OCI-LY7 (cell line): ENCODE results near the gene ACER1.

Source experiments
- EZH2phosphoT487 ChIP-seq: fragments of 200-600 bp; sonication (generic); IDR thresholded peaks from 2 replicates; pipeline ENCODE4 v1.6.1; 2018; ENCODE audit warnings: low read depth, borderline replicate concordance, mild to moderate bottlenecking, mixed run types, antibody characterized with exemption, low read length, moderate library complexity, mixed read lengths
- TF ChIP-seq, protein P1 (sequence below): fragments of 200-600 bp; sonication (generic); conservative IDR thresholded peaks from 2 replicates; pipeline ENCODE4 v1.5.1; 2014; ENCODE audit warnings: mild to moderate bottlenecking, antibody characterized with exemption, low read length, moderate library complexity, mixed read lengths

DNA sequence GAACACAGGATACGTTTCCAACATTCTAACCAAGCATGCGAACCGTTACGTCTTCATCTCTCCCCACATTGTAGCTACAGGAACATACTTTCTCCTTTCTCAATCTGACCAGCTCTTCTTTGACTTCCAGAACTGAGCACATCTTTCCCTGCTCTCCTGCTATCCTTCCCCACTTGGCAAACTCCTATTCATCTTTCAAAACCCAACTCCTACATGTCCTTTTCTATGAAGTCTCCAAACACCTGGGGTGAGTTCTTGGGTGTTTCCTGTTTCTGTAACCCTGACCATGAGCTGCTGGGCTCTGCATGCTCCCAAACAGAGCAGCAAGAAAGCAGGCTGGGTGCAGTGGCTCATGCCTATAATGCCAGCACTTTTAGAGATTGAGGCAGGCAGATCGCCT lies 6.6 kb downstream of the ACER1 start:
- TF ChIP-seq, protein P1, sequence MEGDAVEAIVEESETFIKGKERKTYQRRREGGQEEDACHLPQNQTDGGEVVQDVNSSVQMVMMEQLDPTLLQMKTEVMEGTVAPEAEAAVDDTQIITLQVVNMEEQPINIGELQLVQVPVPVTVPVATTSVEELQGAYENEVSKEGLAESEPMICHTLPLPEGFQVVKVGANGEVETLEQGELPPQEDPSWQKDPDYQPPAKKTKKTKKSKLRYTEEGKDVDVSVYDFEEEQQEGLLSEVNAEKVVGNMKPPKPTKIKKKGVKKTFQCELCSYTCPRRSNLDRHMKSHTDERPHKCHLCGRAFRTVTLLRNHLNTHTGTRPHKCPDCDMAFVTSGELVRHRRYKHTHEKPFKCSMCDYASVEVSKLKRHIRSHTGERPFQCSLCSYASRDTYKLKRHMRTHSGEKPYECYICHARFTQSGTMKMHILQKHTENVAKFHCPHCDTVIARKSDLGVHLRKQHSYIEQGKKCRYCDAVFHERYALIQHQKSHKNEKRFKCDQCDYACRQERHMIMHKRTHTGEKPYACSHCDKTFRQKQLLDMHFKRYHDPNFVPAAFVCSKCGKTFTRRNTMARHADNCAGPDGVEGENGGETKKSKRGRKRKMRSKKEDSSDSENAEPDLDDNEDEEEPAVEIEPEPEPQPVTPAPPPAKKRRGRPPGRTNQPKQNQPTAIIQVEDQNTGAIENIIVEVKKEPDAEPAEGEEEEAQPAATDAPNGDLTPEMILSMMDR = no peak
- no peak for TF ChIP-seq EZH2phosphoT487
